Measurements from ENCODE around the gene DSPP.

- no peak for TF ChIP-seq EZH2 (IDR thresholded peaks at IDR 0.05; ENCODE audit: low read length)
- TF ChIP-seq, protein P1, sequence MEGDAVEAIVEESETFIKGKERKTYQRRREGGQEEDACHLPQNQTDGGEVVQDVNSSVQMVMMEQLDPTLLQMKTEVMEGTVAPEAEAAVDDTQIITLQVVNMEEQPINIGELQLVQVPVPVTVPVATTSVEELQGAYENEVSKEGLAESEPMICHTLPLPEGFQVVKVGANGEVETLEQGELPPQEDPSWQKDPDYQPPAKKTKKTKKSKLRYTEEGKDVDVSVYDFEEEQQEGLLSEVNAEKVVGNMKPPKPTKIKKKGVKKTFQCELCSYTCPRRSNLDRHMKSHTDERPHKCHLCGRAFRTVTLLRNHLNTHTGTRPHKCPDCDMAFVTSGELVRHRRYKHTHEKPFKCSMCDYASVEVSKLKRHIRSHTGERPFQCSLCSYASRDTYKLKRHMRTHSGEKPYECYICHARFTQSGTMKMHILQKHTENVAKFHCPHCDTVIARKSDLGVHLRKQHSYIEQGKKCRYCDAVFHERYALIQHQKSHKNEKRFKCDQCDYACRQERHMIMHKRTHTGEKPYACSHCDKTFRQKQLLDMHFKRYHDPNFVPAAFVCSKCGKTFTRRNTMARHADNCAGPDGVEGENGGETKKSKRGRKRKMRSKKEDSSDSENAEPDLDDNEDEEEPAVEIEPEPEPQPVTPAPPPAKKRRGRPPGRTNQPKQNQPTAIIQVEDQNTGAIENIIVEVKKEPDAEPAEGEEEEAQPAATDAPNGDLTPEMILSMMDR (optimal IDR thresholded peaks at IDR 0.05 in 1 of 3, IDR thresholded peaks at IDR 0.05 in 1 of 3, conservative IDR thresholded peaks at IDR 0.05 in 1 of 3; ENCODE audit: extremely low read depth in 1 of 3, insufficient read depth in 2 of 3, low read length in 3 of 3), result no peak
These were observed 41.1 kb upstream of the DSPP start for GRCh38 chr4:87567191-87567590.
